A549 (cell line): ENCODE measurements around the gene ADGRL3.

Experiments
- BHLHE40 ChIP-seq: IDR thresholded peaks from 2 replicates; pipeline ENCODE4 v1.6.1; 2012; ENCODE audit warnings: low read depth, low read length, inconsistent platforms
- CBX2 ChIP-seq: fragments of 200-600 bp; sonication (generic); IDR thresholded peaks from 2 replicates; pipeline ENCODE4 v1.6.1; 2016; ENCODE audit warnings: low read depth, mild to moderate bottlenecking, borderline replicate concordance
- CTCF ChIP-seq: fragments of >200 bp; sonication (Bioruptor Twin); formaldehyde crosslinking; IDR thresholded peaks from 3 replicates; pipeline ENCODE4 v1.5.1; 2016
- JUN ChIP-seq, 2 experiments: fragments of >200 bp; sonication (Bioruptor Twin); formaldehyde crosslinking; IDR thresholded peaks; 2 replicates in 1 of 2; 3 replicates in 1 of 2; pipeline ENCODE4 v1.6.1; 2016 to 2017
- KDM1A ChIP-seq: fragments of 200-600 bp; sonication (generic); IDR thresholded peaks from 2 replicates; pipeline ENCODE4 v1.6.1; 2016; ENCODE audit warnings: low read depth, mild to moderate bottlenecking
- MAZ ChIP-seq: fragments of 150-350 bp; IDR thresholded peaks from 2 replicates; pipeline ENCODE4 v1.6.1; 2014; ENCODE audit warnings: antibody characterized with exemption, low read depth, low read length, borderline replicate concordance
- SMC3 ChIP-seq: fragments of >200 bp; sonication (Bioruptor Twin); formaldehyde crosslinking; IDR thresholded peaks from 3 replicates; pipeline ENCODE4 v1.6.1; 2018; ENCODE audit warnings: inconsistent platforms
- SREBF2 ChIP-seq: fragments of 450-650 bp; IDR thresholded peaks from 2 replicates; pipeline ENCODE4 v1.6.1; 2014; ENCODE audit warnings: mild to moderate bottlenecking, moderate library complexity

GRCh38 chr4:61319156-61319555 is 119.0 kb downstream of the ADGRL3 start:
- no peak for TF ChIP-seq SREBF2
- TF ChIP-seq CBX2, result no peak
- no peak for TF ChIP-seq JUN (IDR thresholded peaks at IDR 0.05)
- TF ChIP-seq CTCF, result no peak
- TF ChIP-seq BHLHE40, result no peak
- TF ChIP-seq KDM1A, result no peak
- no peak for TF ChIP-seq SMC3
- TF ChIP-seq MAZ, result no peak
